Measurements from ENCODE around the gene SLC24A1.

Gene SLC24A1

DNA sequence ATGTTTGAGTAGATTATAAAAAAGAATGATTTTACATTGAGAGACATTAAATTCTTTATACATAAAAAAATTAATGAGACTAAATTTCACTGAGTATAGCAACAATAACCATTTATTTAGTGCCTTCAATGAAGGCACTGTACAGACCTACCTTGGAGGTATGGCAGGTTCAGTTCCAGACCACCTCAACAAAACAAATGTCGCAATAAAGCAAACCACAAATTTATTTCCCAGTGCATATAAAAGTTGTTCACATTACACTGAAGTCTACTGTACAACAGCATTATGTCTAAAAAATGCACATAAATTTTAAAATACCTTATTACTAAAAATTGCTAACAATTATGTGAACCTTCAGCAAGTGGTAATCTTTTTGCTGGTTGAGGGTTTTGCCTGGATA lies 58.8 kb downstream of the SLC24A1 start:
- H3K79me2 ChIP-seq (ENCODE audit: insufficient read depth, low read length): no peaks in the 10 kb centered on the region
- TF ChIP-seq, protein P1, sequence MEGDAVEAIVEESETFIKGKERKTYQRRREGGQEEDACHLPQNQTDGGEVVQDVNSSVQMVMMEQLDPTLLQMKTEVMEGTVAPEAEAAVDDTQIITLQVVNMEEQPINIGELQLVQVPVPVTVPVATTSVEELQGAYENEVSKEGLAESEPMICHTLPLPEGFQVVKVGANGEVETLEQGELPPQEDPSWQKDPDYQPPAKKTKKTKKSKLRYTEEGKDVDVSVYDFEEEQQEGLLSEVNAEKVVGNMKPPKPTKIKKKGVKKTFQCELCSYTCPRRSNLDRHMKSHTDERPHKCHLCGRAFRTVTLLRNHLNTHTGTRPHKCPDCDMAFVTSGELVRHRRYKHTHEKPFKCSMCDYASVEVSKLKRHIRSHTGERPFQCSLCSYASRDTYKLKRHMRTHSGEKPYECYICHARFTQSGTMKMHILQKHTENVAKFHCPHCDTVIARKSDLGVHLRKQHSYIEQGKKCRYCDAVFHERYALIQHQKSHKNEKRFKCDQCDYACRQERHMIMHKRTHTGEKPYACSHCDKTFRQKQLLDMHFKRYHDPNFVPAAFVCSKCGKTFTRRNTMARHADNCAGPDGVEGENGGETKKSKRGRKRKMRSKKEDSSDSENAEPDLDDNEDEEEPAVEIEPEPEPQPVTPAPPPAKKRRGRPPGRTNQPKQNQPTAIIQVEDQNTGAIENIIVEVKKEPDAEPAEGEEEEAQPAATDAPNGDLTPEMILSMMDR (IDR thresholded peaks at IDR 0.05; ENCODE audit: low read length): no peak
- TF ChIP-seq EZH2 (IDR thresholded peaks at IDR 0.05; ENCODE audit: borderline replicate concordance, low read length): no peak
- no peak overlapping the region for H3K27ac ChIP-seq (ENCODE audit: low read depth, low read length, poor library complexity, severe bottlenecking)
- H3K27me3 ChIP-seq (ENCODE audit: insufficient read depth, low read length): no peaks in the 10 kb centered on the region
- H4K20me1 ChIP-seq (ENCODE audit: insufficient read depth, low read length): no peaks in the 10 kb centered on the region
- H3K9ac ChIP-seq (ENCODE audit: low read length): no peak overlapping the region
- no peak overlapping the region for H3K4me3 ChIP-seq (ENCODE audit: low read depth, low read length, poor library complexity, severe bottlenecking)
- H3K9me3 ChIP-seq (ENCODE audit: low read length): no peaks in the 10 kb centered on the region
- no peaks in the 10 kb centered on the region for H3K36me3 ChIP-seq (ENCODE audit: insufficient read depth, low read length)
- no peaks in the 10 kb centered on the region for H3F3A ChIP-seq (ENCODE audit: insufficient read depth, low read length)
- H2AFZ ChIP-seq (ENCODE audit: low read length): no peak overlapping the region
- H3K9me2 ChIP-seq (ENCODE audit: low read depth, low read length): no peaks in the 10 kb centered on the region
- no peaks in the 10 kb centered on the region for H3K4me1 ChIP-seq (ENCODE audit: insufficient read depth, low read length, severe bottlenecking)
- no peak overlapping the region for H3K4me2 ChIP-seq (ENCODE audit: low read length)

DNA sequence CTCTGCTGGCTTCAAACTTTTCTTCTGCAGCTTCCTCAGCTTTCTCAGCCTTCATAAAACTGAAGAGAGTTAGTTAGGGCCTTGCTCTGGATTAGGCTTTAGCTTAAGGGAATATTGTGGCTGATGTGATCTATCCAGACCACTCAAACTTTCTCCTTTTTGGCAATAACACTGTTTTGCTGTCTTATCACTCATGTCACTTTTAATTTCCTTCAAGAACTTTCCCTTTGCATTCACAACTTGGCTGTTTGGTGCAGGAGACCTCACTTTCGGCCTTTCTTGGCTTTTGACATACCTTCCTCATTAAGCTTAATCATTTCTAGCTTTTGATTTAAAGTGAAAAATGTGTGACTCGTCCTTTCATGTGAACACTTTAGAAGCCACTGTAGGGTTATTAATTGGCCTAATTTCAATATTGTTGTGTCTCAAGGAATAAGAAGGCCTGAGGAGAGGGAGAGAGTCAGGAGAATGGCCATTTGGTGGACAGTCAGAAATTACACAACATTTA lies 60.7 kb downstream of the SLC24A1 start:
- no peak overlapping the region for H3K9ac ChIP-seq (ENCODE audit: low read length)
- H3K4me3 ChIP-seq (ENCODE audit: low read depth, low read length, poor library complexity, severe bottlenecking): no peak overlapping the region
- H3K4me1 ChIP-seq (ENCODE audit: insufficient read depth, low read length, severe bottlenecking): no peaks in the 10 kb centered on the region
- H3K4me2 ChIP-seq (ENCODE audit: low read length): no peak overlapping the region
- H3K9me2 ChIP-seq (ENCODE audit: low read depth, low read length): no peaks in the 10 kb centered on the region
- H3F3A ChIP-seq (ENCODE audit: insufficient read depth, low read length): no peaks in the 10 kb centered on the region
- H3K79me2 ChIP-seq (ENCODE audit: insufficient read depth, low read length): no peaks in the 10 kb centered on the region
- TF ChIP-seq, protein P1 (IDR thresholded peaks at IDR 0.05; ENCODE audit: low read length): no peak
- TF ChIP-seq EZH2 (IDR thresholded peaks at IDR 0.05; ENCODE audit: borderline replicate concordance, low read length): no peak
- H3K27me3 ChIP-seq (ENCODE audit: insufficient read depth, low read length): no peaks in the 10 kb centered on the region
- no peaks in the 10 kb centered on the region for H4K20me1 ChIP-seq (ENCODE audit: insufficient read depth, low read length)
- H3K27ac ChIP-seq (ENCODE audit: low read depth, low read length, poor library complexity, severe bottlenecking): no peak overlapping the region
- peaks cover 7% of the 10 kb centered on the region; the same call in 1 of the 2 replicates for H3K36me3 ChIP-seq (ENCODE audit: insufficient read depth, low read length)
- H2AFZ ChIP-seq (ENCODE audit: low read length): no peak overlapping the region
- no peaks in the 10 kb centered on the region for H3K9me3 ChIP-seq (ENCODE audit: low read length)

DNA sequence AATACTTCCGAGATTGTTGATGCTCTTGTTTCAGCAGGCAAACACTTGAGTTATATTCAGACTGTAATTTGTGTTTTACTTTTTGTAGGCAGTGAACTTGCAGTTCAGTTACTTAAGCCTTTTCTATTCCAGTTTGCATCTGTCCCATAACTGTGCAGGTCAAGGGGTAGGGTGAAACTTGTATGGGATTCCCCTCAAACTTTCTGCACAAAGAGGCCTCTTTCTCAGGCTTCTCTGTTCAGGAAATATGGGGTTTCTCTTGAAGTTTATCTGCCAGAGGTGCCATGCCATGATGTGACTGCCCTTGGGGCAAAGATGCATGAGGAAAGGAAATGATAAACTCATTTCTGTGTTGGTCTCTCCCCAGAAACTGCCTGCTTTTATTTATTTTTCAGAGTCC lies 66.7 kb downstream of the SLC24A1 start:
- Histone ChIP-seq H3K4me3 (ENCODE audit: low read depth, low read length, poor library complexity, severe bottlenecking) (no peak overlapping the region), H2AFZ (ENCODE audit: low read length) (no peak overlapping the region), H3K79me2 (ENCODE audit: insufficient read depth, low read length) (no peaks in the 10 kb centered on the region), H3K9me3 (ENCODE audit: low read length) (no peaks in the 10 kb centered on the region), H3F3A (ENCODE audit: insufficient read depth, low read length) (no peaks in the 10 kb centered on the region), H3K4me1 (ENCODE audit: insufficient read depth, low read length, severe bottlenecking) (no peaks in the 10 kb centered on the region), H3K36me3 (ENCODE audit: insufficient read depth, low read length) (peaks cover 59% of the 10 kb centered on the region), H4K20me1 (ENCODE audit: insufficient read depth, low read length) (no peaks in the 10 kb centered on the region), H3K9me2 (ENCODE audit: low read depth, low read length) (no peaks in the 10 kb centered on the region), H3K4me2 (ENCODE audit: low read length) (no peak overlapping the region), H3K27me3 (ENCODE audit: insufficient read depth, low read length) (no peaks in the 10 kb centered on the region), H3K9ac (ENCODE audit: low read length) (no peak overlapping the region), H3K27ac (ENCODE audit: low read depth, low read length, poor library complexity, severe bottlenecking) (no peak overlapping the region)
- no peak for TF ChIP-seq EZH2 (IDR thresholded peaks at IDR 0.05; ENCODE audit: borderline replicate concordance, low read length)
- TF ChIP-seq, protein P1 (IDR thresholded peaks at IDR 0.05; ENCODE audit: low read length): no peak
